ENCODE results near the gene TMEM86A.
A peak's percentile ranks its signal among the peaks of the same experiment; 100 is the strongest.

Gene TMEM86A

DNA sequence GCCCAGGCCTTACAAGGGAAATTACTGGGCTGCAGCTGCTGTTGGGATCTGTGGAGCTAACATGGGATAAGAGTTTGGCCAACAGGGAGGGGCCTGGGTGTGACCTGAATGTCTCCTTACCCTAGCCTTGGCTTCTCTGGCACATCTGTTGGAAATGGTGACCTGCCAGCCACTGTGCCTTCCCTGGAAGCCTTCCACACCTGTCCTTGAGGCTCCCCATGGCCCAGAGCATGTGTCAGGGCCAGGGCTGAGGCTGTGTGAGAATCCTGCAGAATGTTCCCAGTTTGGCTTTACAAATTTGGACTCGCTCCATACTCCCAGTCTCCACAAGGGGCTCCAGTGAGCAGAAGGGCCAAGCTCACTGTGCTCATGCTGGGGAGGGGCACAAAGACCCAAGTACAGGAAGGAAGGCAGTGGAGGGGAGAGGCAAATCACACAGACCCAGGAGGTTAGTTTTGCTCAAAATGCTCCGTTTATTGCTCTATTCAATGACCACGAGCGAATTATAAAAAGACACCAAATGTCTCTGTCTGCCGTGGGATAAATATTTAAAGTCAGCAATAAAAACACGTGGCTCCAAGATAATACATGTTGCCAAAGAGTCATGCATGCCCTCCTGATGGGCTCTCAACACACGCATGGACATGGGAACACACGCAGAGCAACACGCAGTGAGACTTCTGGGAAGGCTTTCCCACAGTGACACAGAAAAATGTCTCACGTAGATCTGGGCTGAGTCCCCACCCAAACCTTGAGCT lies 29.1 kb downstream of the TMEM86A start:
- peak in 2 of 4 experiments; percentile 18 to 47 for DNase-seq

DNA sequence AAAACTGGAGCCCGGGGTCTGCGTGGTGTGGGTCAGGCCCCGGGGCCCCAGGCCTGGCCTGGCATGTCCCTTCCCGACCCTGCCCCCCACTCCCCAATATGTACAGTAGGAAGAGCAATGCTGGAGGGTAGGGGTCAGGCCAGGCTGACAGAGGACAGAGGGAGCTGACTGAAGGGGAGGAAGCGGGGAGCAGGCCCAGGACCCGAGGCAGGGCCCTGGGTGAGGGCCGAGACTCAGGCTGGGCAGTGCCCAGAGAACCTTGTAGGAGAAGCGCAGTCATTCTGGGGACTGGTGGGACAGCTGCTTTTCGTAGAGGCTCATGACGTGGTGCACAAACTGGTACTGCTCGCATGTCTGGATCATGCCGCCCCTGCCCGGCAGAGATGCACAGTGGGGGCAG lies 30.1 kb downstream of the TMEM86A start:
- no peak for DNase-seq

DNA sequence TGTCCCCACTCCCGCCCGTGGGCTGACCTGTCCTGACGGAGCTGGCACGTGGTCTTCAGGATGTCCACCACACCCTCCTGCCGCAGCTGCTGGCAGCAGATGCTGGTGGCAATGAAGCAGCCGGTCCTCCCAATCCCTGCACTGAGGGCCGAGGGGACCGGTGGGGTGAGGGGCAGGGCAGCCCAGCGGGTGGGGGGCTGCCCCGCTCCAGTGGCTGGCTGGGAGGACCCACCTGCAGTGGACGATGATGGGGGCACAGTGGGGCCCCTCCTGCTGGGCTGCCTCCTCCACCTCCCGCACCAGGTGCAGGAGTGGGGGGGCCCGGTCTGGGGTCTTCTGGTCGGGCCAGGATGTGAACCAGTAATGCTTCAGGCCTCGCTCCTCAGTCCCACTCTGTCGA lies 30.8 kb downstream of the TMEM86A start:
- no peak for DNase-seq

DNA sequence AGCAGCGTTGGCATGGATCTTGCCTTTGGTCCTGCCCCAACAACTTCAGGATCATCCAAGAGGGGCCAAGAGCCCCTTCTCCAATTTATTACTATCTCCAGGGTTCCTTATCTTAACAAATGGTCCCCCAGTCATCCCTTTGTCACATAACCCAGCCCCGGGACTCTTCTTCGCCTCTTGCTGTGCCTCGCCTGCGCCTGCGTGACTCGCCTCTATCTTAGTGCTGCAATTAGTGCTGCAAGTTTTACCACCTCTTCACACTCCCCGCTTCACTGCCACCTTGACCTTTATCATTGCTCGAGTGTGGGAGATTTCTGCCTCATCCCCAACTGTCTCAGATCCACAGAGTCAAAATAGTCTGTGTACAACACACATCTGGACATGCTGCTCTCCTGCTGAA lies 31.4 kb downstream of the TMEM86A start:
- no peak for DNase-seq

DNA sequence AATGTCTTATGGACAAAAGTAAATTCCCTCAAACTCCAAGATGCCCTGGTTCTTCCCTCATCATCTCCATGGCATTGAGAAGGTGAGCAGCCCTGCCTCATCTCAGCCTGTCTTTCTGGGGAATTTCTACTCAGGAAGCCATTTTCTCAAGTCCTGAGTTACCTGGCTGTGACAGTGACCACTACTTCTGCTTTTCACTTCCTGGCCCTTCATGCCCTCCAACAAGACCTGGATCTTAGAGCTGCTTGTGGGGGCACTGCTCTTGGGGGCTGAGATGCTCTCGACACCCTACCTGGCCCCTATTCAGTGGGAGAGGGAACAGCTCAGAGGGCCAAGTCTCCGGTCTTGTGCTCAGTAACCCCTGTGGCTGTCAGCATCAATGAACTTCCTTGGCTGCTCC lies 32.9 kb downstream of the TMEM86A start:
- no peak for DNase-seq

DNA sequence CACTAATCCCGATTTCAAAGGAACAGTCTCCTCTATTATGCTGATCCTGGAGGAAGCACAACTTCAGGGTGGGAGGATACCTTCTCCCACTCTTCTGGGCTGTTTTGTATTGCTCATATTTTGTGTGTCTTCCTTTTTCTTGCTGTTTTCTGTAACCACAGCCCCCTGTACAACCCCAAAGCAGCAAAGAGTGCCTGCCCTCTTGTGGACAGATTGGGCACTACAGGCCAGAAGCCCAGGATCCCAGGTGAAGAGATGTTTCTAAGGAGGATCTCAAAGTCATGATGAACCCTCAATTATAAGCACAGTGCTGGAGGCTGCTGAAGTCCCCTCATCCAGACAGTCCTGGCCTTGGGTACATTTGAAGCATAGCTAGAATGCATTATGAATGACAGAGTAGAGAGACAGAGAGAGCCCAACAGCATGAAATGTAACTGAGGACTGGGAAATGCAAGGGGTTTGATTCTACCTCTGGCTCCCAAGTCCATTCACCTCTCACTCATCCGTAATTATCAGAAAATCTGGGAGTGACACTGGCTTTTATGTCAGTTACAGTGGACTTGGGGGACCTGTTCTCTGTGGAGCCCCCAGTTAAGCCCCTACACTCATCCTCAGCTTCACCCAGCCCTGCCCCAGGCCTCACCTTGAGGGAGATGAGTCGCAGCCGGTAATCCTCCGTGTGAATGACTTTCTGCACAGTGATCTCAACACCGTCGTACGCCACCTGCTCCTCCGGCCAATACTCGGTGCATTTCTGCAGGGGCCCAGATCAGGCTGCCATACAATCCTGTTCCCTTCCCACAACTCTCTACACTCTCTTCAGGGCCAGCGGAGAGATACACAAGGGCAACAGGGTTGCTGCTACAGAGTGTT lies 33.6 kb downstream of the TMEM86A start:
- peak; percentile 10 to 67 (median 62) for DNase-seq

DNA sequence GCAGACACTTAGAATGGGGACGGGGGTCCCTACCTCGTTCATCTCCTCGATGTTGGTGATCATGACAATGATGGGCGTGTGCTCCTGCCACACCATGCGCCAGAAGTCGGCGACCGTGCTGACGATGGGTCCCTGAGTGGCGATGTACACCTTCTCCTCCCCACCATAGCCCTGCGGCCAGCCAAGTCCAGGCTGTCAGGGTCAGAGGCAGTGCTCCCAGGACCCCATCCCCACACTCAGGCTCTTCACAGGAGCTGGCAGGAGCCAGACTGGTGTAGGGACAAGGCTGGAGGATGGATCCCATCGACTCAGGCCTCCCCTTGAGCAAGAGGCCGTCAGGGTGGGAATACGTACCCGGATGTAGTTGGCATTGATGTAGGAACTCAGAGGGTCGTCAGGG lies 34.6 kb downstream of the TMEM86A start:
- DNase-seq = no peak

DNA sequence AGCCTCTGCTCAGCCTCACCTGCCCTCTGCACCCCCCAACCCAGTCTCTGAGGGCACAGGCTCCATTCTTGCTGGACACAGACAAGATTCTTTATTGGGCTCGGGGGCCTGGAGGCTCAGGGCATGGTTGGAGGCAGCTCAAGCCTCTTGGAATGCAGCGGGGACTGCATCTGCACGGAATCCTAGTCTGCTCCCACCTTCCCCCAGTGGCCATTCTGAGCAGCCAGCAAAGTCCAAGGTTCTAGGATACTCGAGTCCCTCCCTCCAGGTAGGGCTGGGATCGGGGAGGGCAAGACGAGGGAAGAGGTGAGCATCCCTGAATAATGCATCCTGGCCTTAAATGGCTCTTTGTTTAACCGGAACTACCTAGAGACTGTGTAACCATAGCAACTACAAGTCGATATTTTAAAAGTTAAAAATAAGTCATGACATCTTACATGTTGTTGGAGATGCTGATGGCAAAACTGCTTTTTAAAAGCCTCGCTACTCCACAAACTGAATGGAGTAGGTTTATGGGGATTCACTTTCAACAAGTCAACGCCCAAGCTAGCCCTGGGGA lies 38.1 kb downstream of the TMEM86A start:
- DNase-seq = no peak

DNA sequence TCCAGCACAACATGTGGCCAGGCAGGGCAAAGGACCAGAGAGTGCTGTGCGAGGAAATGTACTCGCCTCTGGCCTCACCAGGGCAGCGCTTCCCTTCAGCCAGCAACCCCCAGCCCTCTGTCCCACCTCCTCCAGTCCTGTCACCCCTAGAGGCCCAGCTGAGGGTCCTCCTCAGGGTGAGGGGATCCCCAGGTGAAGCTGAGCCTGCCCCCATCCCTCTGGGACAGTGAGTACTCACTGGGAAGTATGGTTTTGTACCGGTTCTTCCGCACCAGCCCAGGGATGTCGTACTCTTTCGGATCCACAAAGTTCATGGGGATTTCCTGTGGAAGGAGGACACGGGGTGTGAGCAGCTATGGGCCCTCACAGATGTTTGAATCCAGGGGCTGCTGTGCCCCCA lies 39.1 kb downstream of the TMEM86A start:
- DNase-seq = no peak

DNA sequence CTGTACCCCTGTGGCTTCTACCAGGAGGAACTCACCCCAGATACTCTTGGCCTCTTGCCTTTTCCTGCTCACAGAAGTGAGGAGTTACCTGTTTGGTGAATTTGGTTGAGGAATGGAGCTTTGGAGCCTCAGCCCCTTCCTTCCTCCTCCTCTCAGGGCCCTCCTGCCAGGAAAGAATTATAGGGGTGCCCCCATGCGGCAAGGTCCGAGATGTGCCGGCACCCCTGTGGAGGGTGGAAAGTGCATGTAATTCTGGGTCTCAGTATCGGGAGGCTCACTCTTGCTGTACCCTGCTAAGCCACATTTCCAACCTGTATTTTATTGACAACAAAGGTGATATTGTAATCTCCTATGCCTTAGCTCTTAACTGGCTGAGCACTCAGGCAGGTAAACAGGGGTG lies 41.1 kb downstream of the TMEM86A start:
- no peak for DNase-seq

DNA sequence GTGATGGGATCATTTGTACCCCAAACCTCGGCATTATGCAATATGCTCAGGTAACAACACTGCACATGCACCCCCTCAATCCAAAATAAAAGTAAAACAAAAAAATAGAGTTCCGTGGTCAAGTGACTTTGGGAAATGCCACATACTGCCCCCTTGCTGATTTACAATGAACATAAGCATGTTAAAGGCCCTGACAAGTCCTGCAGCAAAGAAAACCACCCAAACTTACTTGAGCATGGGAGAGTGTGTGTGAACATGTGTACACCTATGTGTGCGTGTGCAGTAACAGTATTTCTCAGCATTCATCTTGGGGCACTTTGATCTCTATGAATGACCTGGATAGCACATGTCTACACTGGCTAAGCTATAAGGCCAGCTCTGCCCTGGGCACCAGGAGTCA lies 43.2 kb downstream of the TMEM86A start:
- no peak for DNase-seq

DNA sequence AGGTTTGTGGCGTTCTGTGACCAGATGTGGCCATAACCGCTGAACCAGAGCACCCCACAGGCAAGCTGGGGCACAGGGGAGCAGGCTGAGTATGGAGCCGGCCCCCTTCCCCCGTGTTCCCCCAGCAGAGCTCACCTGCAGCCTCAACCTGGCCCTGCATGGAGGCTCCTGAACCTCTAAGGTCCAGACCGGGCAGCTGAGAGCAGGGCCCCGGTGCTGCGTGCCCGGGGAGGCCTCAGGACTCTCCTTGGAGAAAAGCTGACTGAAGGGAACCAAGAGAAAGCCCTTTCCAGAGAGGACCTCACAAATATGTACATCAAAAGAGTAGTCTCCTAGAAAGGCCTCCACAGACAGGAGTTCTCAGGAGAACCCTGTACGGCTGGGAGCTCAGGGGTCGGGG lies 44.8 kb downstream of the TMEM86A start:
- DNase-seq = no peak

DNA sequence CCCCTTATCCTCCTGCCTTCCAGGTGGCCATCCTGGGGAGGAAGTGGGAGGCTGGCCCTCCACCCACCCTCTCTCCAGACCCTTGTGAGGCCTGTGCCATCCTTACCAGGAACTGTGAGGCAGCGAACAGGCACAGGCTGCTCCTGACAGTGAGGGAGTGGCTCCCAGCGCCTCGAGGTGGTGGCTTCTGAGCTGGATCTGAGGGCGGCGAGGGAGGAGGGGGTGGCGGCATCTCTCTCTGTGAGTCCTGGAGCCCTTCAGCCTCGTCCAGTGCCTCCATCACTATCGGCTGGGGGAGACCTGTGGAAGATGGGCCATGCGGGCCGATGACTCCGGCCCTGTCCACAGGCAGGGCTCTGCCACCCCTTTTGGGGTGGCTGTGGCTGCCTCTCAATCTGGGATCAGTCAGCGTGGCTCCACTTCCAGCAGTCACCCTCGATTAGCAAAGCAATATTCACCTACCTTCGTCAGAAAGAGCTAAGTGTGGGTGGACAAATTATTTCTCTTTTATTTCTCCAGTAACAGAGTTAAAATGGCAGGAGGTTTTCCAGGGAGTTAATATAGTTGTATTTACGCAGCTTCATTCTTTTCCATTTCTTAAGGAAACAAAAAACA lies 45.4 kb downstream of the TMEM86A start:
- no peak for DNase-seq

DNA sequence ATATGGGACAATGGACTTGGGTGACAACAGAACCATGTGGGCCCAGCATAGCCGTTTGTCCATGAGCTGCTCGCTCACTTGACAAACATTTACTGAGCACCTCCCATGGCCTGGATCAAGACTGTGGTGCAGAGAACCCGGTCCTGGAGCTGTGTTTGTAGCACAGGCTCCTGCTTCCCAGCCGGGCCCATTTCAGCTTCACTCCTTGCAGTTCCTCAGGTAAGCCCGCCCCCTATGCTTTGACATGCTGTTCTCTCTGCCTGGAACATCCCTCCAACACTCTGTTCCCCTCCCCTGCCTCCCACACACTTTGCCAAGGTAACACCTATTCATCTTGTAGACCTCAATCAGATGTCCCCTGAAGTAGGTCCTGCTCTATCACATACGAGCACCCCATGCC lies 46.7 kb downstream of the TMEM86A start:
- DNase-seq = no peak

DNA sequence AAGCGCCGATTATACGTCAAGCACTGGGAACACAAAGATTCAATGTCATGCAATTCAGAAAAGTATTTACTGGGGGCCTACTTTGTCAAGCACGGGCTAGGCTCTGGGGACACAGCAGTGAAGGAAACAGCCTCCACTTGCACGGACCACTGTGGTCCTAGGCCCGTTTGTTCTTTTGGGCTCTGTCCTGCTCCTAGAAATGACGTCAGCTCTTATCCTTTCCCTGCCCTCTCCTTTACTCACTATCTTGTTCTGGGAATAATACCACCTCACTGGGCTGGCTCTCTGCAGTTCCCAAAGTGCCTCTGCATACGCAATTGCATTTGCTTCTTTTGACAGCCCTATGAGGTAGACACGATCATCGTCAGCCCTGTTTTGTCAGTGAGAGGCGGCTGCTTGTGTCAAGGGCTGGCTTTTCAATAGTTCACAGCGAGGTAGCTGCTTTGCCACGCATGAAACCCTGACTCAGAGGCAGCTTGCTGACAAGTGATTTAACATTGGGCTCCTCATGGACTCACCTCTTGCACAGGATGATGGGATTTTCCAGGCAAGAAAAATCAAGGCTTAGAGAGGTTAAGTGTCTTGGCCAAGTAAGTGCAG lies 50.3 kb downstream of the TMEM86A start:
- peak in 2 of 4 experiments; percentile 7 to 17 for DNase-seq

DNA sequence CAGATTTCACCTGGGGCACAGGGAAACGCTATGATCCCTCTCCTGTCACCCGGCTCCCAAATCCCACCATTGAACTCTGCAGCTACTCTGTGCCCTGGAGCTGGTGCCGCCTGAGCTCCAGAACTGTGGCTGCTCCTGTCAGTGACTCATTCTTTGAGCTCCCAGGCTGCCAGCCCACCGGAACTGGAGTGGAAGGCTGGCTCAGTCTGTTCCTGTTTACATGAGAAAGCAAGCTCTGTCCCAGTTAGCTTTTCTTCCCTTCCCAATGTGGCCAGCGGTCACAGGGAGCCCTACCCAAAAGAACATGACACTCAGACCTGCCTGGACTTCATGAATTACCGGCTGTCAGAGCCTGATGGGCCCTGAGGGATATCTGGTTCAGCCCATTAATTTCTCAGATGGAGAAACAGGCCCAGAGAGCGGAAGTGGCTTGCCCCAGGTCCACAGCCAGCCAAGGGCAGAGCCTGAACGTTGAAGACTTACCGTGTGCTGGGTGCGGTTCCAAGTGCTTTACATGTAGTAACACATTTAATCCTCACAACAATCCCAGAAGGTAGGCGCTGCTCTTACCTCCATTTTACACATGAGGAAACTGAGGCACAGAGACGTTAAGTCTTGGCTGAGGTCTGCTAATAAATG lies 51.2 kb downstream of the TMEM86A start:
- DNase-seq = no peak

DNA sequence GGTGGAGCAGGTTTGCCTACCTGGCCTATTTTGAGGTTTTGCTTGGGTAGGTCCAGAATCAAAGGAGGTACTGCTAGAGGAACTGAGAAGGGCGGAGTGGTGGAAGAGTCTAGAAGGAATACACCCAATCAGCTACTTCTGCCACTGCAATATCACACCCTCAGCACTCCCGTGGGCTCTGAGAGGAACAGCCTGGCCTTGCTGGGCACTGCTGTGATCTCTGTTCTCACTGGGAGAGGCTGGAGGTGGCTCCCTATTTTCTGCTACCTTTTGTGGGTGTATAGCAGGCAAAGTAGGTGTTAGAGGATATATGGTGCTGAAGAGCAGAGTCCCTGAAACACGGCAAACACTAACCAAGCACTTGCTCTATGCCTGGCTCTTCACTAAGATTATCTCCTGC lies 52.4 kb downstream of the TMEM86A start:
- DNase-seq = no peak

DNA sequence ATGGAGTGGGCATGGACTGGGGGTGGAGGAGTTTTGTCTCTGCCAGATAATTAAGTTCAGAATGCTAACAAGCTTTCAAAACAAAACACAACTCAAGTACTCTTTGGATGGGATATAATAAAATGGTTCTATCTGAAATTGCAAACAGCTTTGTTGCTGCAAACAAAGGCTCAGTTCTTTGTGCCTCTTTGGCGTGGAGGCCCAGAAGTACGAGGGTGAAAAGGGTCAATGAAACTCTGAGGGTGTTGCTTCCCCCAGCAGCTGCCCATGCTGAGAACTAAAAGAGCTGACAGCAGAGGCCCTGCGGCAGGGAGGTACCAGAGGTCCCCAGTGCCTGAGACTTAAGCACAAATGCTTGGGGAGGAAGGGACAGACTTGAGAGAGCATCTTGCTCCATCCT lies 53.9 kb downstream of the TMEM86A start:
- no peak for DNase-seq

DNA sequence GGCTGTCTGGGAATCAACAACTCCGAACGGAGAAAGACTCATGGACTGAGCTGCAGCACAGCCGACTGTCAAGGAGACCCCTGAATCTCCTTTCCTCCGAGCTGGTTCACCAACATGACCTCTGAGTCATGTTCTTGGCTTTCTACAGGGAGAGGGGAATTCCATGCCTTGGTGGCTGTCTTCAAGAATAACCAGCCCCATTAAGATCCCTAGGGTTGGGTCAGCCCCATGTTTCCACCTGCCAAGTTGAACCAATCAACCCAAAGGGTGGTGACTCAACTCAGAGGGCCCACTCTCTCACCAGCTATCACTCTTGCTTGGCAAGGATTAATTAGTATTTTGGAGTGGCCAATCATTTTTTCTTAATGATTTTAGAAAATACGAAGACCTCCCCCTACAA lies 55.7 kb downstream of the TMEM86A start:
- no peak for DNase-seq

Data from activated naive CD4-positive, alpha-beta T cell (primary cell).